ENCODE data around the gene MAMLD1. TPM values are rescaled to one million over a fixed set of nuclear protein-coding genes. Genes with fewer than 3 reads are reported as not detected.

MAMLD1 gene
- total and polyA plus RNA-seq, 2 of the 8 experiments (the other 6 are each of a cell fraction or from before 2014, with no cell fraction given): 0.09 to 0.26 TPM

- no peak for TF ChIP-seq CHD7 (IDR thresholded peaks at IDR 0.05; ENCODE audit: insufficient replicate concordance, low read length)
- TF ChIP-seq POLR2A (IDR thresholded peaks at IDR 0.05; ENCODE audit: control extremely low read depth in 1 of 2, low read depth in 2 of 2, low read length in 2 of 2): no peak
- no peak for TF ChIP-seq EP300 (IDR thresholded peaks at IDR 0.05; ENCODE audit: borderline replicate concordance in 1 of 2, low read depth in 2 of 2, low read length in 2 of 2)
- no peak for TF ChIP-seq MAFK (IDR thresholded peaks at IDR 0.05; ENCODE audit: low read depth, low read length)
- TF ChIP-seq TAF1 (IDR thresholded peaks at IDR 0.05; ENCODE audit: low read depth, low read length): no peak
- no peak for TF ChIP-seq EZH2 (IDR thresholded peaks at IDR 0.05; ENCODE audit: low read depth, low read length, severe bottlenecking)
- TF ChIP-seq TBP (IDR thresholded peaks at IDR 0.05; ENCODE audit: low read depth, low read length): no peak
These were observed 3.9 kb downstream of the MAMLD1 start (continued) for GRCh38 chrX:150366951-150367545.
